ENCODE results near the gene RPL7L1. TPM values are rescaled to one million over a fixed set of nuclear protein-coding genes. Genes with fewer than 3 reads are reported as not detected.
"Not testable (repeated sequence)": the region's sequence is repeated elsewhere in the genome, so short reads cannot be mapped to it uniquely, and the experiment has no call there.

Gene RPL7L1
- total and polyA plus RNA-seq, 8 donors, result 7.2 to 105 (median 37.9) TPM

- Histone ChIP-seq H3K4me1 (peaks cover 0 to 1% (median under 1%) of the 10 kb centered on the region in 4 donors), H3K36me3 (peaks cover 9 to 39% (median 28%) of the 10 kb centered on the region in 4 donors), H3K27me3 (no peaks in the 10 kb centered on the region), H3K4me3 (no peak overlapping the region), H3K27ac (no peak overlapping the region), H3K9me3 (no peaks in the 10 kb centered on the region)
- no peak for DNase-seq
- intact Hi-C loops (cut with DNase I; ENCODE audit: low total_unique reads), result no loop called here
- 74 to 86% (median 84%) methylated on average over 3 of the region's 3 CpGs for WGBS, 5 donors
- TF ChIP-seq POLR2A (IDR thresholded peaks at IDR 0.05) (no peak), POLR2AphosphoS5 (IDR thresholded peaks at IDR 0.05) (no peak), CTCF (IDR thresholded peaks at IDR 0.05) (no peak), EP300 (IDR thresholded peaks at IDR 0.05) (no peak)
Measured at GRCh38 chr6:42871711-42872110, 7.7 kb upstream of the RPL7L1 start.

GRCh38 chr6:42873313-42873712 lies 6.1 kb upstream of the RPL7L1 start:
- no peak for TF ChIP-seq CTCF (IDR thresholded peaks at IDR 0.05)
- TF ChIP-seq EP300 (IDR thresholded peaks at IDR 0.05), result no peak
- no peak for TF ChIP-seq POLR2AphosphoS5 (IDR thresholded peaks at IDR 0.05)
- TF ChIP-seq POLR2A (IDR thresholded peaks at IDR 0.05), result no peak
- Histone ChIP-seq H3K36me3 (peaks cover 0 to 23% (median 14%) of the 10 kb centered on the region in 4 donors), H3K4me3 (no peak overlapping the region), H3K27ac (no peak overlapping the region), H3K9me3 (no peaks in the 10 kb centered on the region), H3K4me1 (peaks cover 0 to 8% (median 4%) of the 10 kb centered on the region in 4 donors), H3K27me3 (no peaks in the 10 kb centered on the region)
- no peak for DNase-seq
- intact Hi-C loops (cut with DNase I; ENCODE audit: low total_unique reads), result no loop called here
- WGBS, 5 donors, result 38 to 57% (median 48%) methylated on average over 2 of the region's 2 CpGs

GRCh38 chr6:42877695-42878094 lies 1.7 kb upstream of the RPL7L1 start:
- peaks cover 0 to 20% (median 16%) of the 10 kb centered on the region in 4 donors for H3K36me3 ChIP-seq
- 46 to 76% (median 66%) methylated on average over 3 of the region's 3 CpGs for WGBS, 5 donors
- DNase-seq, result no peak
- peak overlapping the region in 3 of 5 donors; percentile 18 to 23 (median 22) for H3K27ac ChIP-seq
- intact Hi-C loops (cut with DNase I; ENCODE audit: low total_unique reads), result loop anchor here (5.0 kb wide), 1 partner anchor 220 kb away; no protein-coding TSS in a partner anchor
- no peaks in the 10 kb centered on the region for H3K9me3 ChIP-seq
- no peak overlapping the region for H3K4me3 ChIP-seq
- H3K27me3 ChIP-seq, result no peaks in the 10 kb centered on the region
- peaks cover 19 to 40% (median 35%) of the 10 kb centered on the region in 4 donors for H3K4me1 ChIP-seq
- TF ChIP-seq POLR2AphosphoS5 (IDR thresholded peaks at IDR 0.05) (no peak), POLR2A (IDR thresholded peaks at IDR 0.05) (no peak), EP300 (IDR thresholded peaks at IDR 0.05) (no peak), CTCF (IDR thresholded peaks at IDR 0.05) (no peak)

GRCh38 chr6:42880240-42880817 lies 913 bp downstream of the RPL7L1 start:
- peak overlapping the region; percentile 65 to 85 (median 77) for H3K4me3 ChIP-seq
- H3K27me3 ChIP-seq; H3K9me3 ChIP-seq; DNase-seq; intact Hi-C loops (cut with DNase I; ENCODE audit: low total_unique reads): not testable (repeated sequence)
- H3K27ac ChIP-seq, result peak overlapping the region; percentile 85 to 96 (median 94)
- WGBS, 5 donors, result 3 to 9% (median 6%) methylated on average over 25 of the region's 25 CpGs
- peaks cover 24 to 46% (median 43%) of the 10 kb centered on the region in 4 donors for H3K36me3 ChIP-seq
- peaks cover 24 to 46% (median 38%) of the 10 kb centered on the region in 4 donors for H3K4me1 ChIP-seq

GRCh38 chr6:42880871-42881270 lies 1.5 kb downstream of the RPL7L1 start:
- DNase-seq; H3K27me3 ChIP-seq; H3K9me3 ChIP-seq; intact Hi-C loops (cut with DNase I; ENCODE audit: low total_unique reads): not testable (repeated sequence)
- Histone ChIP-seq H3K27ac (peak overlapping the region; percentile 34 to 96 (median 94)), H3K36me3 (peaks cover 30 to 51% (median 48%) of the 10 kb centered on the region in 4 donors), H3K4me3 (peak overlapping the region; percentile 65 to 85 (median 77)), H3K4me1 (peaks cover 24 to 46% (median 38%) of the 10 kb centered on the region in 4 donors)
- WGBS, 5 donors, result 65 to 76% (median 70%) methylated on average over 12 of the region's 12 CpGs
